ENCODE results near the gene TSHZ2. TPM values are rescaled to one million over a fixed set of nuclear protein-coding genes. Genes with fewer than 3 reads are reported as not detected.

Gene TSHZ2
- total RNA-seq, 2 experiments from 2014 or later, result 0.38 to 0.54 TPM

DNA sequence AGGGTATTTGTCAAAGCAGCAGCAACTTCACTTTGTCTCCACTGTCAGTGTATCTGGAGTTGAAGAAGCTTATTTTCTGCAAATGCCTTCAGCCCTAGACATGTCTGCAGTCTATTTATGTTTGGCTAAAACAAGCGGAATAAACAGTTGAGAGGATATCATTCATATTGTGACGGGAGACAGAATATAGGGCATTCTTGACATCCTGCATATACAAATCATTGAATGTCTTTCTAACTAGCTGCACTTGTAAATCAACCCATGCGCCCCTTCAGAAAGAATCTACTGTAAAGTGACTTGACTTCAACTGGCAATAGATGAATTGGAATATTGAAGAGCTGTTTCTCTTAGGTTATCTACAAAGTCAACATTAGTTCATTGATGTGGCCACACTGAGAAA is 258.9 kb downstream of the TSHZ2 start:
- CTCF ChIA-PET, result no interaction called here
- no peak for TF ChIP-seq CTCF (IDR thresholded peaks at IDR 0.05)

GRCh38 chr20:53237461-53237860 is 265.3 kb downstream of the TSHZ2 start:
- peaks cover 4% of the 10 kb centered on the region for H3K27me3 Mint-ChIP-seq
- POLR2A ChIA-PET, result interaction anchor here (0.6 kb wide), 1 partner anchor 239 kb away, joined by 3 read pairs; no protein-coding TSS in a partner anchor
- intact Hi-C loops (cut with micrococcal nuclease), result no loop called here
- ATAC-seq (no peak), DNase-seq (no peak)
- no peaks in the 10 kb centered on the region for H3K4me1 Mint-ChIP-seq (ENCODE audit: low read depth)
- no peak overlapping the region for H3K27ac Mint-ChIP-seq
- CTCF ChIA-PET, result no interaction called here
- TF ChIP-seq CTCF (IDR thresholded peaks at IDR 0.05), result no peak
- H3K36me3 Mint-ChIP-seq (ENCODE audit: low read depth), result no peaks in the 10 kb centered on the region
- H3K9me3 Mint-ChIP-seq, result peaks cover 9% of the 10 kb centered on the region
- H3K4me3 Mint-ChIP-seq, result no peak overlapping the region

More for the DNA sequence above, 258.9 kb downstream of the TSHZ2 start:
- H3K27ac Mint-ChIP-seq, result no peak overlapping the region
- intact Hi-C loops (cut with micrococcal nuclease), result no loop called here
- DNase-seq (no peak), ATAC-seq (no peak)
- H3K27me3 Mint-ChIP-seq, result peaks cover 6% of the 10 kb centered on the region
- H3K4me3 Mint-ChIP-seq, result no peak overlapping the region
- POLR2A ChIA-PET, result no interaction called here
- no peaks in the 10 kb centered on the region for H3K4me1 Mint-ChIP-seq (ENCODE audit: low read depth)
- H3K36me3 Mint-ChIP-seq (ENCODE audit: low read depth), result no peaks in the 10 kb centered on the region
- H3K9me3 Mint-ChIP-seq, result peaks cover 1% of the 10 kb centered on the region

GRCh38 chr20:53238121-53238660 is 266.0 kb downstream of the TSHZ2 start:
- Mint-ChIP-seq H3K4me1 (ENCODE audit: low read depth) (no peaks in the 10 kb centered on the region), H3K36me3 (ENCODE audit: low read depth) (no peaks in the 10 kb centered on the region), H3K4me3 (no peak overlapping the region), H3K9me3 (peaks cover 9% of the 10 kb centered on the region), H3K27ac (no peak overlapping the region), H3K27me3 (peaks cover 6% of the 10 kb centered on the region)
- no peak for TF ChIP-seq CTCF (IDR thresholded peaks at IDR 0.05)
- POLR2A ChIA-PET, result interaction anchor here (0.6 kb wide), 1 partner anchor 239 kb away, joined by 3 read pairs; no protein-coding TSS in a partner anchor
- intact Hi-C loops (cut with micrococcal nuclease), result no loop called here
- DNase-seq, result no peak
- ATAC-seq, result no peak
- CTCF ChIA-PET, result no interaction called here

GRCh38 chr20:53243152-53243551 is 271.0 kb downstream of the TSHZ2 start:
- POLR2A ChIA-PET, result no interaction called here
- Mint-ChIP-seq H3K27ac (no peak overlapping the region), H3K27me3 (peaks cover 7% of the 10 kb centered on the region), H3K36me3 (ENCODE audit: low read depth) (no peaks in the 10 kb centered on the region), H3K9me3 (no peaks in the 10 kb centered on the region), H3K4me3 (no peak overlapping the region), H3K4me1 (ENCODE audit: low read depth) (no peaks in the 10 kb centered on the region)
- DNase-seq, result no peak
- no peak for ATAC-seq
- intact Hi-C loops (cut with micrococcal nuclease), result no loop called here
- CTCF ChIA-PET, result no interaction called here
- no peak for TF ChIP-seq CTCF (IDR thresholded peaks at IDR 0.05)

DNA sequence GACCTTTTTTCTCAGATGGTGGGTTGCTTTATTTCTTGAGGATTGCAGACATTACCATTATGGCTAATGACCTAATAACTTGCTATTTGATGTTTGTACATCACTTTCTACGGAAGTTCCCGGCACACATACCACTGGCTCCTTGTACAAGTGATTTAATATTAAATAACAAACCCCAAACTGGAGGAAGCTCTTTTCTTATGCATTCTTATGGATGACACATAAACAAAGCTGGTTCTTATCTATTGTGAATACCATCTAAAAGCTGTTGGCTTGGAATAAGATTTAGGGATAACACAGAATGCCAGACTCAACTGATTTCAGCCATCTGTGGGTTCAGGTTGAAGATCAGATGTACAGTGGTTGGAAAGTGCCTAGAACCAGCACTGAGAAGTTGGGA is 272.6 kb downstream of the TSHZ2 start:
- Mint-ChIP-seq H3K9me3 (no peaks in the 10 kb centered on the region), H3K27me3 (peaks cover 4% of the 10 kb centered on the region), H3K4me1 (ENCODE audit: low read depth) (no peaks in the 10 kb centered on the region), H3K36me3 (ENCODE audit: low read depth) (no peaks in the 10 kb centered on the region), H3K4me3 (no peak overlapping the region), H3K27ac (no peak overlapping the region)
- TF ChIP-seq CTCF (IDR thresholded peaks at IDR 0.05), result no peak
- ChIA-PET CTCF (no interaction called here), POLR2A (no interaction called here)
- DNase-seq, result no peak
- intact Hi-C loops (cut with micrococcal nuclease), result no loop called here
- no peak for ATAC-seq
